ENCODE measurements around the gene BMP3.

GRCh38 chr4:81039351-81039972 lies 9.0 kb downstream of the BMP3 start:
- TF ChIP-seq CTCF (IDR thresholded peaks at IDR 0.05) (no peak), ZFX (IDR thresholded peaks at IDR 0.05; ENCODE audit: borderline replicate concordance) (no peak)
